GM12878 (cell line): ENCODE data around the gene ARHGEF1. TPM values are rescaled to one million over a fixed set of nuclear protein-coding genes. Genes with fewer than 3 reads are reported as not detected.
A peak's percentile ranks its signal among the peaks of the same experiment; 100 is the strongest.

ENCODE experiments used
- ATAC-seq: fragments of 200-7000 bp; cut with Tn5 transposase; 3 replicates; pipeline ENCODE4 v1.9.1; 2020; ENCODE audit warnings: mild to moderate bottlenecking, moderate library complexity
- BruUV-seq: library from RNA; stranded (reverse); fragments of 400-500 nt; replicated peaks from 2 replicates; lab custom pipeline; 2021; lab: Mats Ljungman, UMichigan
- CTCF ChIA-PET: fragments of 300-600 bp; sonication (Branson Sonifier 250); formaldehyde crosslinking; extraction: SDS; loops from one replicate; lab custom pipeline; 2021; ENCODE audit warnings: inconsistent platforms; lab: Yijun Ruan, JAX
- POLR2A ChIA-PET: fragments of 350-600 bp; formaldehyde crosslinking; extraction: SDS; loops from one replicate; lab custom pipeline; 2021; ENCODE audit warnings: inconsistent platforms; lab: Charles Lee
- RAD21 ChIA-PET: fragments of 300-600 bp; sonication (Branson Sonifier 250); formaldehyde crosslinking; loops from one replicate; lab custom pipeline; 2023; ENCODE audit warnings: antibody characterized with exemption; ENCODE audit not compliant: unreplicated experiment; lab: Charles Lee
- SMC1A ChIA-PET: fragments of 300-600 bp; sonication (Branson Sonifier 250); formaldehyde crosslinking; loops from one replicate; lab custom pipeline; 2023; ENCODE audit not compliant: unreplicated experiment, uncharacterized antibody; lab: Charles Lee
- DNase-seq: peaks from one replicate; pipeline ENCODE4 v3.0.0-alpha.2; 2011; ENCODE audit warnings: low read depth, low spot score
- FAIRE-seq: peaks from 3 replicates; lab custom pipeline; 2011; peaks lifted over from hg19 to GRCh38; lab: Jason Lieb, UNC
- H2AFZ ChIP-seq: 2 replicates; pipeline ENCODE4 v1.6.0; 2011; ENCODE audit warnings: low read depth, low read length, control low read depth; ENCODE audit not compliant: control insufficient read depth
- H3K27ac ChIP-seq: 2 replicates; pipeline ENCODE4 v1.5.1; 2011; ENCODE audit warnings: control low read depth; ENCODE audit not compliant: control insufficient read depth, insufficient read depth
- H3K27me3 ChIP-seq, 2 experiments: replicated peaks in 1 of 2; 2 replicates each; pipeline versions ENCODE4 v1.6.0 to v1.6.1; 2011; ENCODE audit warnings: low read length in 1 of 2; ENCODE audit not compliant: control insufficient read depth in 2 of 2, insufficient read depth in 2 of 2
- H3K36me3 ChIP-seq, 2 experiments: 2 replicates each; pipeline ENCODE4 v1.5.1; 2011; ENCODE audit warnings: low read length in 1 of 2; ENCODE audit not compliant: control insufficient read depth in 2 of 2, insufficient read depth in 2 of 2
- H3K4me1 ChIP-seq: 2 replicates; pipeline ENCODE4 v1.6.1; 2011; ENCODE audit warnings: mild to moderate bottlenecking, low read length, moderate library complexity, mixed read lengths; ENCODE audit not compliant: control insufficient read depth, insufficient read depth
- H3K4me2 ChIP-seq: 2 replicates; pipeline ENCODE4 v1.6.0; 2011; ENCODE audit warnings: control low read depth; ENCODE audit not compliant: control insufficient read depth, insufficient read depth
- H3K4me3 ChIP-seq: fragments of 200-600 bp; sonication (generic); 2 replicates; pipeline ENCODE4 v1.5.1; 2016
- H3K79me2 ChIP-seq: 2 replicates; pipeline ENCODE4 v1.6.0; 2011; ENCODE audit warnings: low read length; ENCODE audit not compliant: control insufficient read depth, insufficient read depth
- H3K9ac ChIP-seq: 2 replicates; pipeline ENCODE4 v1.8.0; 2011; ENCODE audit warnings: low read length, control low read depth, mixed read lengths; ENCODE audit not compliant: control insufficient read depth, insufficient read depth
- H3K9me3 ChIP-seq: replicated peaks from 3 replicates; pipeline ENCODE4 v1.5.1; 2011; ENCODE audit warnings: mild to moderate bottlenecking, low read length; ENCODE audit not compliant: control insufficient read depth, insufficient read depth
- H4K20me1 ChIP-seq: 2 replicates; pipeline ENCODE4 v1.6.0; 2011; ENCODE audit not compliant: control insufficient read depth, insufficient read depth
- BHLHE40 ChIP-seq, 2 experiments: fragments of 450-650 bp in 1 of 2; IDR thresholded peaks; 2 replicates each; pipeline ENCODE4 v1.6.1; 2011 to 2017; ENCODE audit warnings: low read depth in 2 of 2, borderline replicate concordance in 1 of 2, improper control_type of control experiment in 1 of 2, low read length in 1 of 2, mild to moderate bottlenecking in 1 of 2
- DPF2 ChIP-seq: fragments of 450-650 bp; IDR thresholded peaks from 2 replicates; pipeline ENCODE4 v1.6.1; 2017; ENCODE audit warnings: mild to moderate bottlenecking
- FOS ChIP-seq: IDR thresholded peaks from 3 replicates; pipeline ENCODE4 v1.6.1; 2011; ENCODE audit warnings: borderline replicate concordance; ENCODE audit not compliant: insufficient read length; ENCODE audit errors: extremely low read depth
- KLF5 ChIP-seq: fragments of 450-650 bp; IDR thresholded peaks from 2 replicates; pipeline ENCODE4 v1.6.1; 2014; ENCODE audit warnings: mild to moderate bottlenecking; ENCODE audit not compliant: partially characterized antibody
- NFYB ChIP-seq: IDR thresholded peaks from 2 replicates; pipeline ENCODE4 v1.6.1; 2011; ENCODE audit warnings: low read depth, mild to moderate bottlenecking, low read length, improper control_type of control experiment, moderate library complexity; ENCODE audit not compliant: insufficient read depth
- SPI1 ChIP-seq: IDR thresholded peaks from 2 replicates; pipeline ENCODE4 v1.6.1; 2011; ENCODE audit warnings: low read depth, mild to moderate bottlenecking, low read length, moderate library complexity, borderline replicate concordance; ENCODE audit not compliant: insufficient read depth
- ZBTB40 ChIP-seq: fragments of 450-650 bp; IDR thresholded peaks from 2 replicates; pipeline ENCODE4 v1.6.1; 2016; ENCODE audit warnings: mild to moderate bottlenecking, moderate library complexity, borderline replicate concordance
- WGBS: methylation state at CpG from one replicate; pipeline ENCODE4 v1.1.6; 2016; ENCODE audit warnings: low lambda C conversion rate; ENCODE audit not compliant: insufficient replicate concordance, insufficient coverage; ENCODE audit errors: missing lambda C conversion rate; 5-methylcytosine and 5-hydroxymethylcytosine counted together
- in situ Hi-C: fragments of 300-500 bp; cut with MboI; formaldehyde crosslinking; loops from 9 replicates; pipeline ENCODE4 v1.14.3; 2018; ENCODE audit warnings: mixed read lengths
- intact Hi-C: fragments of 100-400 bp; cut with micrococcal nuclease; formaldehyde crosslinking; loops from one replicate; pipeline ENCODE4 v1.14.2; 2022; ENCODE audit not compliant: unreplicated experiment
- polyA plus RNA-seq, 11 experiments: library from polyadenylated mRNA; depleted of rRNA in 4 of 11; unstranded in 6 of 11; stranded (reverse) in 5 of 11; fragments of >200 nt; fragmentation: Nextera tagmentation in 4 of 11; fragmentation: Illumina TruSeq in 1 of 11; extraction: Ambion mirVana in 4 of 11; extraction: Trizol in 1 of 11; gene quantifications; 1 replicate in 1 of 11; 2 replicates in 10 of 11; pipeline versions ENCODE4 v1.2.1 to v1.2.3, GENCODE V29; 2011 to 2016; ENCODE audit warnings: inconsistent platforms in 2 of 11, missing spikeins in 2 of 11, low read depth in 1 of 11
- total RNA-seq, 4 experiments: library from RNA; depleted of rRNA in 3 of 4; stranded (reverse); fragments of >200 nt in 3 of 4; fragmentation: Illumina TruSeq in 1 of 4; extraction: Trizol in 1 of 4; gene quantifications; 2 replicates each; pipeline versions ENCODE4 v1.2.1 to v1.2.3, GENCODE V29; 2013 to 2021
- TF ChIP-seq, protein P1 (sequence below): fragments of 450-650 bp; formaldehyde crosslinking; IDR thresholded peaks from 2 replicates; pipeline ENCODE4 v1.4.0; 2022; ENCODE audit warnings: mild to moderate bottlenecking, moderate library complexity

Gene ARHGEF1
- total and polyA plus RNA-seq, 10 of the 15 experiments (the other 5 are each of a cell fraction or from before 2014, with no cell fraction given) = 1.2 to 207 (median 53.9) TPM

DNA sequence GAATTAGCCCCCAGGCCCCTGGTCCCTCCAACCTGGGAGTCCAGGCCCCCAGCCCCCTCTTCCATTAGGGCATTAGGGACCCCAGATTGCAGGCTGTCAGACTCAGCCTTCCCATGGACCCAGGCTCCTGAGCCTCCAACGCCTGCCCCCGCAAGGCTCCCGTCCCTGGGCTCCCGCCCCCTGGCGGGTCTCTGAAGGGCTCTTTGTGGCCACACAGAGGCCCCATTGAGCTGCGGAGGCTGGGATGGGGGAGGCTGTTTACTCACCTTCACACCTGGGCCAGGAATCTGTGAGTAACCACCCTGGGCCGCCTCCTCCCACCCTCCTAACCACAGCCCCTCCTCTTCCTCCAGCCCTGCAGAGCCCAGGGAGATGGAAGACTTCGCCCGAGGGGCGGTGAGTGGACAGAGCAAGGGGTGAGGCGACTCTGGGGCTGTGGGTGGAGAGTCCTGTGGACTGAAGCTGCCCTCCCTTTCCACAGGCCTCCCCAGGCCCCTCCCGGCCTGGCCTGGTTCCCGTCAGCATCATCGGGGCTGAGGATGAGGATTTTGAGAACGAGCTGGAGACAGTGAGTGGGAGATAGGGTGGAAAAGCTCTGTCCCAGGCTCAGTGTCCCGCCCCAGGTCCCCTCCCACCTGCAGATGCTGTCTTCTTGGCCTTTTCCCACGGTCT is 4.9 kb downstream of the ARHGEF1 start (continued):
- TF ChIP-seq, protein P1, sequence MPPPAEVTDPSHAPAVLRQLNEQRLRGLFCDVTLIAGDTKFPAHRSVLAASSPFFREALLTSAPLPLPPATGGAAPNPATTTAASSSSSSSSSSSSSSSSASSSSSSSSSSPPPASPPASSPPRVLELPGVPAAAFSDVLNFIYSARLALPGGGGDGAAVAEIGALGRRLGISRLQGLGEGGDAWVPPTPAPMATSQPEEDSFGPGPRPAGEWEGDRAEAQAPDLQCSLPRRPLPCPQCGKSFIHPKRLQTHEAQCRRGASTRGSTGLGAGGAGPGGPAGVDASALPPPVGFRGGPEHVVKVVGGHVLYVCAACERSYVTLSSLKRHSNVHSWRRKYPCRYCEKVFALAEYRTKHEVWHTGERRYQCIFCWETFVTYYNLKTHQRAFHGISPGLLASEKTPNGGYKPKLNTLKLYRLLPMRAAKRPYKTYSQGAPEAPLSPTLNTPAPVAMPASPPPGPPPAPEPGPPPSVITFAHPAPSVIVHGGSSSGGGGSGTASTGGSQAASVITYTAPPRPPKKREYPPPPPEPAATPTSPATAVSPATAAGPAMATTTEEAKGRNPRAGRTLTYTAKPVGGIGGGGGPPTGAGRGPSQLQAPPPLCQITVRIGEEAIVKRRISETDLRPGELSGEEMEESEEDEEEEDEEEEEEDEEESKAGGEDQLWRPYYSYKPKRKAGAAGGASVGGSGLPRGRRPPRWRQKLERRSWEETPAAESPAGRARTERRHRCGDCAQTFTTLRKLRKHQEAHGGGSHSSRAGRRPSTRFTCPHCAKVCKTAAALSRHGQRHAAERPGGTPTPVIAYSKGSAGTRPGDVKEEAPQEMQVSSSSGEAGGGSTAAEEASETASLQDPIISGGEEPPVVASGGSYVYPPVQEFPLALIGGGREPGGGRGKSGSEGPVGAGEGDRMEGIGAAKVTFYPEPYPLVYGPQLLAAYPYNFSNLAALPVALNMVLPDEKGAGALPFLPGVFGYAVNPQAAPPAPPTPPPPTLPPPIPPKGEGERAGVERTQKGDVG = no peak
- TF ChIP-seq BHLHE40 (IDR thresholded peaks at IDR 0.05; ENCODE audit: borderline replicate concordance in 1 of 2, low read depth in 2 of 2, low read length in 1 of 2) = peak in 1 of 2 experiments; percentile 32; a peak in 1 of 4 replicates

GRCh38 chr19:41888926-41889325 is 5.9 kb downstream of the ARHGEF1 start:
- H2AFZ ChIP-seq = no peak overlapping the region
- H3K9me3 ChIP-seq = no peaks in the 10 kb centered on the region
- H4K20me1 ChIP-seq = no peaks in the 10 kb centered on the region
- RAD21 ChIA-PET = interaction anchor here (0.9 to 7.1 kb wide), 4 partner anchors 12 to 29 kb away, joined by 3 to 120 read pairs (median 4); partner anchors contain the start of genes CD79A and RPS19
- over 99% methylated on average over 12 of the region's 12 CpGs for WGBS
- no peak overlapping the region for H3K27ac ChIP-seq
- BruUV-seq = no TSS peak
- POLR2A ChIA-PET = interaction anchor here (0.6 to 6.9 kb wide), 4 partner anchors 12 to 212 kb away, joined by 3 to 90 read pairs (median 24); partner anchors contain the start of gene CD79A
- SMC1A ChIA-PET = interaction anchor here (1.3 to 3.1 kb wide), 3 partner anchors 12 to 70 kb away, joined by 3 to 23 read pairs (median 5); partner anchors contain the start of genes CD79A and RABAC1
- CTCF ChIA-PET = interaction anchor here (1.3 to 10.8 kb wide), 4 partner anchors 15 to 45 kb away, joined by 3 to 136 read pairs (median 30); partner anchors contain the start of genes CD79A and RPS19
- no peak overlapping the region for H3K4me2 ChIP-seq
- intact Hi-C loops = no loop called here
- no peak for ATAC-seq
- FAIRE-seq = no peak
- DNase-seq = no peak
- H3K4me3 ChIP-seq = no peak overlapping the region
- H3K36me3 ChIP-seq = peaks cover 18 to 21% of the 10 kb centered on the region in 2 experiments; a peak in 3 of 4 replicates
- H3K27me3 ChIP-seq = no peaks in the 10 kb centered on the region
- H3K79me2 ChIP-seq = peaks cover 44% of the 10 kb centered on the region
- peaks cover 30% of the 10 kb centered on the region for H3K4me1 ChIP-seq
- in situ Hi-C loops = no loop called here
- no peak overlapping the region for H3K9ac ChIP-seq
- TF ChIP-seq KLF5 = no peak
- TF ChIP-seq SPI1 = no peak
- no peak for TF ChIP-seq DPF2
- TF ChIP-seq NFYB = no peak
- no peak for TF ChIP-seq FOS
- no peak for TF ChIP-seq ZBTB40
